ENCODE measurements around the gene MBTD1. TPM values are rescaled to one million over a fixed set of nuclear protein-coding genes. Genes with fewer than 3 reads are reported as not detected.
"Not testable (repeated sequence)": the region's sequence is repeated elsewhere in the genome, so short reads cannot be mapped to it uniquely, and the experiment has no call there.

The MBTD1 gene
- total RNA-seq, 1 donor from 2014 or later, result 6.6 TPM

- no peak for DNase-seq (ENCODE audit: low spot score)
- intact Hi-C loops (cut with DNase I), result no loop called here
These were observed 59.0 kb downstream of the MBTD1 start for GRCh38 chr17:51200846-51201245.

- DNase-seq (ENCODE audit: low spot score), result no peak
- intact Hi-C loops (cut with DNase I), result no loop called here
These were observed 59.6 kb downstream of the MBTD1 start for GRCh38 chr17:51200295-51200694.

- intact Hi-C loops (cut with DNase I), result no loop called here
- no peak for DNase-seq (ENCODE audit: low spot score)
These were observed 62.1 kb downstream of the MBTD1 start for GRCh38 chr17:51197754-51198153.

GRCh38 chr17:51191895-51192294 is 68.0 kb downstream of the MBTD1 start:
- intact Hi-C loops (cut with DNase I), result no loop called here
- DNase-seq (ENCODE audit: low spot score), result no peak

GRCh38 chr17:51189628-51190027 is 70.2 kb downstream of the MBTD1 start:
- DNase-seq (ENCODE audit: low spot score), result no peak
- intact Hi-C loops (cut with DNase I), result no loop called here

- no peak for DNase-seq (ENCODE audit: low spot score)
- intact Hi-C loops (cut with DNase I), result no loop called here
These were observed 70.7 kb downstream of the MBTD1 start for GRCh38 chr17:51189162-51189561.

GRCh38 chr17:51188271-51188833 is 71.5 kb downstream of the MBTD1 start:
- no peak for DNase-seq (ENCODE audit: low spot score)
- intact Hi-C loops (cut with DNase I), result no loop called here

GRCh38 chr17:51185763-51186332 is 74.0 kb downstream of the MBTD1 start:
- intact Hi-C loops (cut with DNase I), result no loop called here

GRCh38 chr17:51184124-51184523 is 75.7 kb downstream of the MBTD1 start:
- DNase-seq (ENCODE audit: low spot score), result no peak
- intact Hi-C loops (cut with DNase I), result no loop called here

More at GRCh38 chr17:51185763-51186332, 74.0 kb downstream of the MBTD1 start:
- DNase-seq (ENCODE audit: low spot score), result no peak

GRCh38 chr17:51180486-51180885 is 79.4 kb downstream of the MBTD1 start:
- intact Hi-C loops (cut with DNase I), result no loop called here
- DNase-seq (ENCODE audit: low spot score), result no peak

GRCh38 chr17:51172030-51172429 is 87.8 kb downstream of the MBTD1 start:
- DNase-seq (ENCODE audit: low spot score); intact Hi-C loops (cut with DNase I): not testable (repeated sequence)

- no peak for DNase-seq (ENCODE audit: low spot score)
- intact Hi-C loops (cut with DNase I), result no loop called here
These were observed 89.1 kb downstream of the MBTD1 start for GRCh38 chr17:51170736-51171135.

- intact Hi-C loops (cut with DNase I), result loop anchor here (10.0 kb wide), 1 partner anchor 85 kb away; no protein-coding TSS in a partner anchor
- DNase-seq (ENCODE audit: low spot score), result no peak
These were observed 90.5 kb downstream of the MBTD1 start for GRCh38 chr17:51169340-51169739.

GRCh38 chr17:51166987-51167931 is 92.6 kb downstream of the MBTD1 start:
- no peak for DNase-seq (ENCODE audit: low spot score)
- intact Hi-C loops (cut with DNase I), result loop anchor here (10.0 kb wide), 1 partner anchor 88 kb away; no protein-coding TSS in a partner anchor

- intact Hi-C loops (cut with DNase I), result loop anchor here (10.0 kb wide), 1 partner anchor 88 kb away; no protein-coding TSS in a partner anchor
- peak; percentile 94 for DNase-seq (ENCODE audit: low spot score)
These were observed 93.5 kb downstream of the MBTD1 start, which contains the start of gene NME2 for GRCh38 chr17:51166198-51166986. TSS of gene NME2 (plus strand) at chr17:51166411. CDS start at chr17:51166831, 420 bp downstream.

GRCh38 chr17:51165680-51166197 is 94.1 kb downstream of the MBTD1 start:
- no peak for DNase-seq (ENCODE audit: low spot score)
- intact Hi-C loops (cut with DNase I), result loop anchor here (10.0 kb wide), 1 partner anchor 89 kb away; no protein-coding TSS in a partner anchor

- intact Hi-C loops (cut with DNase I), result loop anchor here (10.0 kb wide), 1 partner anchor 90 kb away; no protein-coding TSS in a partner anchor
- no peak for DNase-seq (ENCODE audit: low spot score)
These were observed 94.8 kb downstream of the MBTD1 start for GRCh38 chr17:51164911-51165679.

- DNase-seq (ENCODE audit: low spot score), result no peak
- intact Hi-C loops (cut with DNase I), result loop anchor here (10.0 kb wide), 1 partner anchor 93 kb away; no protein-coding TSS in a partner anchor
These were observed 98.3 kb downstream of the MBTD1 start for GRCh38 chr17:51161541-51161940.

Data from cardiac septum (tissue), 1 donor.